ENCODE data around the gene IL11RA.
A peak's percentile ranks its signal among the peaks of the same experiment; 100 is the strongest.

IL11RA gene

GRCh38 chr9:34606905-34607304 lies 45.1 kb upstream of the IL11RA start:
- Histone ChIP-seq H3K79me2 (ENCODE audit: insufficient read depth, low read length) (no peaks in the 10 kb centered on the region), H3K36me3 (ENCODE audit: low read length) (no peaks in the 10 kb centered on the region), H4K20me1 (ENCODE audit: low read depth, low read length) (no peaks in the 10 kb centered on the region), H3K4me3 (ENCODE audit: insufficient read depth, low read length, poor library complexity, severe bottlenecking) (no peak overlapping the region), H2AFZ (ENCODE audit: low read depth, low read length, severe bottlenecking) (no peak overlapping the region), H3K4me2 (ENCODE audit: low read depth, low read length, poor library complexity, severe bottlenecking) (no peak overlapping the region), H3F3A (ENCODE audit: insufficient read depth) (no peaks in the 10 kb centered on the region), H3K9me2 (replicated peaks; ENCODE audit: insufficient read depth, low read length) (no peaks in the 10 kb centered on the region), H3K27me3 (ENCODE audit: low read length) (no peaks in the 10 kb centered on the region), H3K9me3 (ENCODE audit: insufficient read depth, low read length) (no peaks in the 10 kb centered on the region), H3K27ac (ENCODE audit: low read depth, low read length) (no peak overlapping the region), H3K9ac (ENCODE audit: low read length) (no peak overlapping the region)
- TF ChIP-seq EZH2phosphoT487 (conservative IDR thresholded peaks at IDR 0.05; ENCODE audit: low read length): no peak
- TF ChIP-seq, protein P1, sequence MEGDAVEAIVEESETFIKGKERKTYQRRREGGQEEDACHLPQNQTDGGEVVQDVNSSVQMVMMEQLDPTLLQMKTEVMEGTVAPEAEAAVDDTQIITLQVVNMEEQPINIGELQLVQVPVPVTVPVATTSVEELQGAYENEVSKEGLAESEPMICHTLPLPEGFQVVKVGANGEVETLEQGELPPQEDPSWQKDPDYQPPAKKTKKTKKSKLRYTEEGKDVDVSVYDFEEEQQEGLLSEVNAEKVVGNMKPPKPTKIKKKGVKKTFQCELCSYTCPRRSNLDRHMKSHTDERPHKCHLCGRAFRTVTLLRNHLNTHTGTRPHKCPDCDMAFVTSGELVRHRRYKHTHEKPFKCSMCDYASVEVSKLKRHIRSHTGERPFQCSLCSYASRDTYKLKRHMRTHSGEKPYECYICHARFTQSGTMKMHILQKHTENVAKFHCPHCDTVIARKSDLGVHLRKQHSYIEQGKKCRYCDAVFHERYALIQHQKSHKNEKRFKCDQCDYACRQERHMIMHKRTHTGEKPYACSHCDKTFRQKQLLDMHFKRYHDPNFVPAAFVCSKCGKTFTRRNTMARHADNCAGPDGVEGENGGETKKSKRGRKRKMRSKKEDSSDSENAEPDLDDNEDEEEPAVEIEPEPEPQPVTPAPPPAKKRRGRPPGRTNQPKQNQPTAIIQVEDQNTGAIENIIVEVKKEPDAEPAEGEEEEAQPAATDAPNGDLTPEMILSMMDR (IDR thresholded peaks at IDR 0.05; ENCODE audit: insufficient read depth, low read length, poor library complexity, severe bottlenecking): no peak

DNA sequence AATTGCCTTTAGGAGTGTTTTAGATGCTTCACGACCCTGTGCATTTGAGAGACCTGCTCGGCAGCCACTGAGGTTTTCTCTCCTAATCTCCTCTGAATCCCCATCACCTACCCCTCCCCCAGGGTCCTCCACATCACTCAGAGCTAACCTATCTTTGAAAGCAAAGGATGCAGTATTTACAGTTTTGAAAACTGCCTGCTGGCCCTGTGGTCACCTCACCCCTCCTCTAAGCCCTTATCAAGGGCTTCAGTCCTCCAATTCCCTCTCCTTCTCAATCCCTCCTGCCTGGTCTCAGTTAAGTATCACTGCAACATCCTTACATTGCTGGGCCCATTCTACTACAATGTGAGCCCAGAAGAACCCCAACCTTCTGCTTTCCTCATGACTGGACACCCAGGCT lies 44.7 kb upstream of the IL11RA start:
- no peak overlapping the region for H3K9ac ChIP-seq (ENCODE audit: low read length)
- no peaks in the 10 kb centered on the region for H3F3A ChIP-seq (ENCODE audit: insufficient read depth)
- H2AFZ ChIP-seq (ENCODE audit: low read depth, low read length, severe bottlenecking): no peak overlapping the region
- no peak overlapping the region for H3K27ac ChIP-seq (ENCODE audit: low read depth, low read length)
- no peak overlapping the region for H3K4me2 ChIP-seq (ENCODE audit: low read depth, low read length, poor library complexity, severe bottlenecking)
- H4K20me1 ChIP-seq (ENCODE audit: low read depth, low read length): no peaks in the 10 kb centered on the region
- no peaks in the 10 kb centered on the region for H3K9me2 ChIP-seq (replicated peaks; ENCODE audit: insufficient read depth, low read length)
- H3K9me3 ChIP-seq (ENCODE audit: insufficient read depth, low read length): no peaks in the 10 kb centered on the region
- H3K4me3 ChIP-seq (ENCODE audit: insufficient read depth, low read length, poor library complexity, severe bottlenecking): no peak overlapping the region
- H3K36me3 ChIP-seq (ENCODE audit: low read length): no peaks in the 10 kb centered on the region
- H3K79me2 ChIP-seq (ENCODE audit: insufficient read depth, low read length): no peaks in the 10 kb centered on the region
- TF ChIP-seq, protein P1 (IDR thresholded peaks at IDR 0.05; ENCODE audit: insufficient read depth, low read length, poor library complexity, severe bottlenecking): no peak
- TF ChIP-seq EZH2phosphoT487 (conservative IDR thresholded peaks at IDR 0.05; ENCODE audit: low read length): no peak
- H3K27me3 ChIP-seq (ENCODE audit: low read length): no peaks in the 10 kb centered on the region

GRCh38 chr9:34610434-34611206 lies 41.4 kb upstream of the IL11RA start:
- 0 out of 2 replicates have a peak, but pooled peaks cover 7% of the 10 kb centered on the region for H3F3A ChIP-seq (ENCODE audit: insufficient read depth)
- H3K79me2 ChIP-seq (ENCODE audit: insufficient read depth, low read length): no peaks in the 10 kb centered on the region
- peak overlapping the region; percentile 61 for H3K4me3 ChIP-seq (ENCODE audit: insufficient read depth, low read length, poor library complexity, severe bottlenecking)
- H3K9me3 ChIP-seq (ENCODE audit: insufficient read depth, low read length): no peaks in the 10 kb centered on the region
- H3K36me3 ChIP-seq (ENCODE audit: low read length): no peaks in the 10 kb centered on the region
- H2AFZ ChIP-seq (ENCODE audit: low read depth, low read length, severe bottlenecking): no peak overlapping the region
- no peak overlapping the region for H3K27ac ChIP-seq (ENCODE audit: low read depth, low read length)
- H3K4me2 ChIP-seq (ENCODE audit: low read depth, low read length, poor library complexity, severe bottlenecking): peak overlapping the region; percentile 80
- H3K9ac ChIP-seq (ENCODE audit: low read length): peak overlapping the region; percentile 74; the same call in 1 of the 2 replicates
- no peak for TF ChIP-seq EZH2phosphoT487 (conservative IDR thresholded peaks at IDR 0.05; ENCODE audit: low read length)
- TF ChIP-seq, protein P1 (IDR thresholded peaks at IDR 0.05; ENCODE audit: insufficient read depth, low read length, poor library complexity, severe bottlenecking): no peak
- no peaks in the 10 kb centered on the region for H3K9me2 ChIP-seq (replicated peaks; ENCODE audit: insufficient read depth, low read length)
- no peaks in the 10 kb centered on the region for H4K20me1 ChIP-seq (ENCODE audit: low read depth, low read length)
- H3K27me3 ChIP-seq (ENCODE audit: low read length): no peaks in the 10 kb centered on the region
